ENCODE data around the gene RAB8B. TPM values are rescaled to one million over a fixed set of nuclear protein-coding genes. Genes with fewer than 3 reads are reported as not detected.

RAB8B gene
- total and polyA plus RNA-seq, 2 donors from 2014 or later = 7.1 to 33.6 TPM

Other genes starting within 250 kb of the RAB8B start
- 473 TPM for gene TPM1, start 146.9 kb upstream of the RAB8B start, total RNA-seq
- gene TPM1, start 146.9 kb upstream of the RAB8B start, polyA plus RNA-seq (ENCODE audit: insufficient read depth, low read depth, low replicate concordance) = 252 TPM
- 17.6 TPM for gene LACTB, start 67.7 kb upstream of the RAB8B start, total RNA-seq
- 16.8 TPM for gene LACTB, start 67.7 kb upstream of the RAB8B start, polyA plus RNA-seq (ENCODE audit: insufficient read depth, low read depth, low replicate concordance)
- gene RPS27L, start 32.1 kb upstream of the RAB8B start, total RNA-seq = 120 TPM
- 372 TPM for gene RPS27L, start 32.1 kb upstream of the RAB8B start, polyA plus RNA-seq (ENCODE audit: insufficient read depth, low read depth, low replicate concordance)
- 22.4 TPM for gene APH1B, start 88.0 kb downstream of the RAB8B start, total RNA-seq
- gene APH1B, start 88.0 kb downstream of the RAB8B start, polyA plus RNA-seq (ENCODE audit: insufficient read depth, low read depth, low replicate concordance) = 12.3 TPM
- gene CA12, start 192.2 kb downstream of the RAB8B start, total RNA-seq = 237 TPM
- 242 TPM for gene CA12, start 192.2 kb downstream of the RAB8B start, polyA plus RNA-seq (ENCODE audit: insufficient read depth, low read depth, low replicate concordance)